Loucy (cell line): ENCODE data around the gene RAB14.

Experiments used
- CTCF ChIP-seq: fragments of 200-600 bp; sonication (generic); conservative IDR thresholded peaks from 2 replicates; pipeline ENCODE4 v1.5.1; 2014; ENCODE audit warnings: mild to moderate bottlenecking, antibody characterized with exemption, low read length
- EZH2phosphoT487 ChIP-seq: fragments of 200-600 bp; IDR thresholded peaks from 2 replicates; pipeline ENCODE4 v1.6.1; 2018; ENCODE audit warnings: antibody characterized with exemption, mild to moderate bottlenecking, moderate library complexity, borderline replicate concordance

DNA sequence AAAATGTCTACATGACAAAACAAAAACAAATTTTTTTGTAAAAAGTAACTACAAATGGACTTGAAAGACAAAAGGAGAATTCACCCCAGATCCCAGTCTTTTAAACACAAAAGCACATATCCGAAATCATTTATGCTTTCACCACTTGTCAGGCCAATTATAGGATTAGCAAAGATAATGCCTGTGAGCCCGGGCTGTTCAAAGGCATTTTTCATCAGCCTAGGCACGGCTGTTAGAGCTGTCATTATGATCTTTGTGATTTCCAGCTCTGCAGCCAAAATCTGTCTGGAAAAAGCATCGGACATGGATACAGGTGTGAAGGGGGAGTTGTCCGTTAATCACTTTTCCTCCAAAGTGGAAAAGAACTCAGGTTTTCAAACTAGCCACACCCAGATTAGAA lies 23.6 kb upstream of the RAB14 start:
- TF ChIP-seq CTCF (no peak), EZH2phosphoT487 (no peak)
